Peyer's patch (tissue), 4 donors: ENCODE data around the gene ECHDC1. TPM values are rescaled to one million over a fixed set of nuclear protein-coding genes. Genes with fewer than 3 reads are reported as not detected.

Source experiments
- DNase-seq, 3 donors: peaks; one replicate each; pipeline ENCODE4 v3.0.0-alpha.2; 2017 to 2019
- H3K27ac ChIP-seq, 4 donors: fragments of 200-600 bp; sonication (generic); one replicate each; pipeline ENCODE4 v1.5.1; 2016 to 2019
- H3K27me3 ChIP-seq, 2 donors: fragments of 200-600 bp; sonication (generic); one replicate each; pipeline ENCODE4 v1.5.1; 2019
- H3K36me3 ChIP-seq, 3 donors: fragments of 200-600 bp; sonication (generic); one replicate each; pipeline ENCODE4 v1.5.1; 2016 to 2019
- H3K4me1 ChIP-seq, 4 donors: fragments of 200-600 bp; sonication (generic); one replicate each; pipeline ENCODE4 v1.5.1; 2016 to 2019
- H3K4me3 ChIP-seq, 4 donors: fragments of 200-600 bp; sonication (generic); 1 replicate in 3 of 4; 2 replicates in 1 of 4; pipeline ENCODE4 v1.5.1; 2016 to 2019; ENCODE audit warnings: mild to moderate bottlenecking in 1 of 4
- H3K9me3 ChIP-seq, 4 donors: fragments of 200-600 bp; sonication (generic); one replicate each; pipeline ENCODE4 v1.5.1; 2016 to 2019; ENCODE audit warnings: mild to moderate bottlenecking in 1 of 4
- POLR2A ChIP-seq, 2 donors: fragments of 450-650 bp; IDR thresholded peaks; one replicate each; pipeline ENCODE4 v1.5.1; 2017; ENCODE audit warnings: antibody characterized with exemption in 2 of 2, mild to moderate bottlenecking in 2 of 2, moderate library complexity in 2 of 2
- total RNA-seq, 4 donors: library from RNA; depleted of rRNA; stranded (reverse); fragments of >200 nt; gene quantifications; one replicate each; pipeline ENCODE4 v1.1.0, GENCODE V29; 2016
- TF ChIP-seq, protein P1 (sequence below), 6 experiments: fragments of 450-650 bp in 4 of 6; fragments of 200-600 bp in 2 of 6; sonication (generic) in 1 of 6; IDR thresholded peaks; one replicate each; pipeline ENCODE4 v1.5.1; 2017 to 2019; ENCODE audit warnings: antibody characterized with exemption in 6 of 6, mild to moderate bottlenecking in 3 of 6, moderate library complexity in 1 of 6

ECHDC1 gene
- total RNA-seq, 4 donors from 2014 or later = 48.9 to 71.8 (median 60.0) TPM

DNA sequence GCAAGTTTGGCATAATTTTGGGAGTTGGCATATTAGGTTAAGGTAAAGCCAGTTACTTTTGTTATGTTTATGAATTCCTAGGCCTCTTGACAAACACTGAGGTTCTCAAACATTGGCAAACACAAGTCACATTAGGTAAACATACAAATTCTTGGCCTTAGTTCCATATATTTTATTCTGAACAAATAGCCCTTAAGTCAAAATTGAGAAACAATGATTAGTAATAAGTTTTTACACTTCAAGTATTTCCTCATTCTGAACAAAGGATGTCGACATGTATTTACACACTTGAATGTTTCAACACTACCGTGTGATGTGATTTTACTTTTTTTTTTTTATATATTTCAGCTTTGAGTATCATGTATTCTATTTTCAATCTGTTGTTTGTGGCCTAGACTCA, 3.8 kb upstream of the ECHDC1 start:
- Histone ChIP-seq H3K27me3 (no peaks in the 10 kb centered on the region), H3K27ac (no peak overlapping the region), H3K36me3 (no peaks in the 10 kb centered on the region), H3K9me3 (no peaks in the 10 kb centered on the region), H3K4me3 (no peak overlapping the region), H3K4me1 (peaks cover 0 to 1% (median 0%) of the 10 kb centered on the region in 4 donors)
- no peak for DNase-seq
- TF ChIP-seq, protein P1, sequence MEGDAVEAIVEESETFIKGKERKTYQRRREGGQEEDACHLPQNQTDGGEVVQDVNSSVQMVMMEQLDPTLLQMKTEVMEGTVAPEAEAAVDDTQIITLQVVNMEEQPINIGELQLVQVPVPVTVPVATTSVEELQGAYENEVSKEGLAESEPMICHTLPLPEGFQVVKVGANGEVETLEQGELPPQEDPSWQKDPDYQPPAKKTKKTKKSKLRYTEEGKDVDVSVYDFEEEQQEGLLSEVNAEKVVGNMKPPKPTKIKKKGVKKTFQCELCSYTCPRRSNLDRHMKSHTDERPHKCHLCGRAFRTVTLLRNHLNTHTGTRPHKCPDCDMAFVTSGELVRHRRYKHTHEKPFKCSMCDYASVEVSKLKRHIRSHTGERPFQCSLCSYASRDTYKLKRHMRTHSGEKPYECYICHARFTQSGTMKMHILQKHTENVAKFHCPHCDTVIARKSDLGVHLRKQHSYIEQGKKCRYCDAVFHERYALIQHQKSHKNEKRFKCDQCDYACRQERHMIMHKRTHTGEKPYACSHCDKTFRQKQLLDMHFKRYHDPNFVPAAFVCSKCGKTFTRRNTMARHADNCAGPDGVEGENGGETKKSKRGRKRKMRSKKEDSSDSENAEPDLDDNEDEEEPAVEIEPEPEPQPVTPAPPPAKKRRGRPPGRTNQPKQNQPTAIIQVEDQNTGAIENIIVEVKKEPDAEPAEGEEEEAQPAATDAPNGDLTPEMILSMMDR (IDR thresholded peaks at IDR 0.05) = no peak
- TF ChIP-seq POLR2A (IDR thresholded peaks at IDR 0.05) = no peak

DNA sequence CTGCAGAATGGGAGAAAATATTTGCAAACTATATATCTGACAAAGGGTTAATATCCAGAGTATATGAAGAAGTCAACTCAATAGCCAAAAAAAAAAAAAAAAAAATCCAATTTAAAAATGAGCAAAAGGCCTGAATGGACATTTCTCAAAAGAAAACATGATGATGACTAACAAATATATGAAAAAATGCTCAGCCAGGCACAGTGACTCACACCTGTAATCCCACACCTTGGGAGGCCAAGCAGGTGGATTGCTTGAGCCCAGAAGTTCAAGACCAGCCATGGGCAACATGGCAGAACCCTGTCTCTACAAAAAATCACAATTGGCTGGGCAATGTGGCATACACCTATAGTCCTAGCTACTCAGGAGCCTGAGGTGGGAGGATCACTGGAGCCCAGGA, 2.1 kb upstream of the ECHDC1 start:
- Histone ChIP-seq H3K36me3 (no peaks in the 10 kb centered on the region), H3K27me3 (no peaks in the 10 kb centered on the region), H3K4me3 (no peak overlapping the region), H3K9me3 (no peaks in the 10 kb centered on the region), H3K27ac (no peak overlapping the region), H3K4me1 (peaks cover 0 to 17% (median 6%) of the 10 kb centered on the region in 4 donors)
- no peak for DNase-seq
- no peak for TF ChIP-seq POLR2A (IDR thresholded peaks at IDR 0.05)
- TF ChIP-seq, protein P1 (IDR thresholded peaks at IDR 0.05) = no peak

DNA sequence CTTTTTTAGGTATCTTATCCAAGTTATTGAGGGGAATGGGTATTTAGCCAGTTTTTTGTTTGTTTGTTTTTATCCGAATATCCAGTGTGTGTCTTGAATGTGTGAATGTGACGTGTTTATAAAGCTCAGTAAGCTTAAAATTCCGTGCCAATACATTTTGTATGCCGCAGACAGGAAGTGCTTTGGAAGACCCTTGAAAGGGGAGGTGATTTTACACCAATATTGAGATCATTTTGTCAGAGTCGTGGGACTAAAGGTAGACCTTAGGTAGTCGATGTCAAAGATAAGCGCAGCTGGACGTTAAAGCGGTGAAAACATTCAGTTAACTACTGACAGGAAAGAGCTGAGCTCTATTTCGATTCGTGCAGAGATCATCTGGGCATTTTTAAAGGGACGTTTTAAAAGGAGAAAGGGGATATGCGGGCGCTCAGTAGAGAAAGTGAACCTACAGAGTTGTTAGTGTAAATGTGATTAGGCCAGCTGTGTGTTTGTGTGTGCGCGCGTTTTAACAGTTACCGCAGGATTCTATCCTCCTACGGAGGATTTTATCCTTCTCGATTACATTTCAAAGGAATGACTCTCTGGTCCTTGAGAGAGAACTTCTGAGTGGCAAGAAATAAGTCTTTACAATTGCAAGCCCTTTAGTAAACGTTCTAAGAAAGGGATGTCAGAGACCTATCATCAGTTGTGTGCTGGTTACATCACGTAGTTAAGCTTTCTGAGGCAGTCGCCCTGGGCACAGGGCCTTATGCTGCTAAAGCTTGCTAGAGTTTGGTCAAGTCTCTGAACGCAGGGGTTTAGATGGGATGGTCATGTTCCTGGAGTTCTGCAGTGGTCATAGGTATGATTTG, 625 bp upstream of the ECHDC1 start:
- H3K4me1 ChIP-seq = peaks cover 0 to 21% (median 6%) of the 10 kb centered on the region in 4 donors
- TF ChIP-seq, protein P1 (IDR thresholded peaks at IDR 0.05) = no peak
- no peak for TF ChIP-seq POLR2A (IDR thresholded peaks at IDR 0.05)
- no peaks in the 10 kb centered on the region for H3K36me3 ChIP-seq
- H3K4me3 ChIP-seq = peak overlapping the region; percentile 66 to 84 (median 68)
- peak overlapping the region; percentile 77 to 90 (median 82) for H3K27ac ChIP-seq
- H3K27me3 ChIP-seq = no peaks in the 10 kb centered on the region
- no peaks in the 10 kb centered on the region for H3K9me3 ChIP-seq
- no peak for DNase-seq

DNA sequence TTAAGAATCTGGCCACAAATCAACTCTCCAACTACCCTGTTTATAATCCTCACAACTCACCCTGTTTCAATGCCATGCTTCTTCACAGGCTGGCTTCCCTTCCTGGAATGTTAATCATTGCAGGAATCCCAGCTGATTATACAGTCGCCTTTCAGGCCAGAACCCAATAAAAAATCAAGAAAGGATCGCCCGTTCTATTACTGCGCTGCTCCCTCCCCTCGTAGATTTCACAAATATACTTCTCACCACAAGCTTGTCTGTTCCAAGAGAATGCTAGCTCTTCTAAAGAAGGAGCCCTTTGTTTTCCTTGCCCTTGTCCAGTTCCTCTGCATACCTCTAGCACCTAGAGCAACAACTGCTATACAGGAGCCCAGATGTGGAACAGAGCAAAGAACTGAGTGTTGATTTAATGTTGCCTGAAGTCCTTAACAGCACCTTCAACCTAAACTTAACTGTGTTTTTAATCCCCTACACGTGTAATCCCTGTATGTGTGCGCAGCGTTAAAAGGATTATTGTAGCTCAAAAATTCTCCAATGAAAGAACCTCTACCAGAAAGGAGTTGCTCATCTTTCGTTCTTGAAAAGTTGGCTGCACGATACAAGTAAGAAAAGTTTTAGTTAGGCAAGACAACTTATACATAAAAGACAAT, 988 bp downstream of the ECHDC1 start:
- H3K4me1 ChIP-seq = peaks cover 0 to 21% (median 6%) of the 10 kb centered on the region in 4 donors
- H3K27ac ChIP-seq = peak overlapping the region; percentile 77 to 90 (median 82)
- no peaks in the 10 kb centered on the region for H3K27me3 ChIP-seq
- peak overlapping the region; percentile 66 to 84 (median 68) for H3K4me3 ChIP-seq
- no peak for DNase-seq
- no peaks in the 10 kb centered on the region for H3K36me3 ChIP-seq
- TF ChIP-seq, protein P1 (IDR thresholded peaks at IDR 0.05) = no peak
- TF ChIP-seq POLR2A (IDR thresholded peaks at IDR 0.05) = peak; percentile 11 to 35
- H3K9me3 ChIP-seq = no peaks in the 10 kb centered on the region

DNA sequence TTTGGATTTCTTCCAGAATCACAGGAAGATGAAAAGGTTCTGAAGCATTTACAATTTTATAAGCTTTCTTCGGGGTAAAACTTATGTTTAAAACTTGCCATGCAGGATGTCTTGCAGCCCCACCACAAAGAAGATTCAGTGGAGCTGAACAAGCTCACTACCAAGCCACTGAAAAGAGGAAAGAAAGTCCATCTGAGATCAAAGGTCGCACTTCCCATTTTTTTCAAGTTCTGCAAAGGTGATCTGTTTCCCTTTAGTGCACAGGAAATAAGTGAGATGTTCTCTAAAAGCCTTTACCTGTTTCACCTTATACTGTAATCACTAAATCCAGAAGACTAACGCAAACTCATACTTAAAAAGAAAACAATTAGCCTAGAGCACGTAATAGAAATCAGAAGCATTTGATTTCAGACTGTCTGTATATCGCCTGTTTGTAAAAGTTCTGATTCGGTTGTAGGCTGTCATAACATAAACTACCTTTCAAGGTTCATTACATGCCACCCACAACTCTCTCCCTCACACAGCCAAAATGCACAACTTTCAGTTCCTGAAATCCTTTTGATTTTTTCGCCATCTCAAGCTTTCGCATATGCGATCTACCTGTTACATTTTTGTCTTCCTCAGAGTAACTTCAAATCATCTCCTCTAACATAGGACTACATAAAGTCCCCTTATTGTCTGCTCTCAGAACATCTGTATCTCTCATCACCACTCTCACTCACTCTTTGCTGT, 1.8 kb downstream of the ECHDC1 start:
- DNase-seq = peak in 1 of 3 donors; percentile 26
- no peak for TF ChIP-seq POLR2A (IDR thresholded peaks at IDR 0.05)
- TF ChIP-seq, protein P1 (IDR thresholded peaks at IDR 0.05) = no peak
- no peaks in the 10 kb centered on the region for H3K9me3 ChIP-seq
- no peaks in the 10 kb centered on the region for H3K36me3 ChIP-seq
- H3K4me3 ChIP-seq = peak overlapping the region in 3 of 4 donors; percentile 67 to 84 (median 70)
- H3K27ac ChIP-seq = peak overlapping the region in 2 of 4 donors; percentile 80 to 83
- no peaks in the 10 kb centered on the region for H3K27me3 ChIP-seq
- H3K4me1 ChIP-seq = peaks cover 0 to 21% (median 6%) of the 10 kb centered on the region in 4 donors
